Measurements from ENCODE around the gene FBXW5.

The FBXW5 gene

GRCh38 chr9:136947955-136948510 is 3.5 kb upstream of the FBXW5 start:
- DNase-seq, result no peak

- DNase-seq, result no peak
Measured at GRCh38 chr9:136947028-136947891, 2.7 kb upstream of the FBXW5 start.

- no peak for DNase-seq
Measured at GRCh38 chr9:136946228-136947027, 1.9 kb upstream of the FBXW5 start.

GRCh38 chr9:136945333-136946227 is 1.0 kb upstream of the FBXW5 start:
- no peak for DNase-seq

GRCh38 chr9:136944212-136944518 is 373 bp downstream of the FBXW5 start:
- DNase-seq, result no peak

- no peak for DNase-seq
Measured at GRCh38 chr9:136943291-136944211, 987 bp downstream of the FBXW5 start.

GRCh38 chr9:136942881-136943230 is 1.7 kb downstream of the FBXW5 start:
- no peak for DNase-seq

- no peak for DNase-seq
Measured at GRCh38 chr9:136942112-136942880, 2.2 kb downstream of the FBXW5 start.

GRCh38 chr9:136941231-136942111 is 3.1 kb downstream of the FBXW5 start:
- no peak for DNase-seq

GRCh38 chr9:136940526-136941230 is 3.9 kb downstream of the FBXW5 start:
- no peak for DNase-seq

GRCh38 chr9:136939996-136940525 is 4.5 kb downstream of the FBXW5 start:
- DNase-seq, result no peak

GRCh38 chr9:136939431-136939995 is 5.0 kb downstream of the FBXW5 start:
- DNase-seq, result no peak

GRCh38 chr9:136937186-136938001 is 7.1 kb downstream of the FBXW5 start:
- no peak for DNase-seq

- no peak for DNase-seq
Measured at GRCh38 chr9:136936645-136937170, 7.8 kb downstream of the FBXW5 start.

GRCh38 chr9:136935651-136936050 is 8.9 kb downstream of the FBXW5 start:
- DNase-seq, result no peak

- no peak for DNase-seq
Measured at GRCh38 chr9:136934277-136934676, 10.3 kb downstream of the FBXW5 start.

GRCh38 chr9:136931611-136932130 is 12.9 kb downstream of the FBXW5 start:
- DNase-seq, result no peak

All from NCI-H1048 (cell line).